Fibroblast of mammary gland (primary cell): Measurements from ENCODE around the gene PARD3B.
A peak's percentile ranks its signal among the peaks of the same experiment; 100 is the strongest.

Source experiments
- DNase-seq: peaks from one replicate; pipeline ENCODE4 v3.0.0-alpha.2; 2010; ENCODE audit warnings: low read depth
- H3K4me3 ChIP-seq: 2 replicates; pipeline ENCODE4 v1.5.1; 2011; ENCODE audit warnings: low read depth, mild to moderate bottlenecking, low read length, moderate library complexity; ENCODE audit not compliant: control insufficient read depth
- CTCF ChIP-seq: conservative IDR thresholded peaks from 2 replicates; pipeline ENCODE4 v1.5.1; 2011; ENCODE audit warnings: low read depth, low read length, inconsistent platforms; ENCODE audit not compliant: control insufficient read depth, insufficient read depth

PARD3B gene

DNA sequence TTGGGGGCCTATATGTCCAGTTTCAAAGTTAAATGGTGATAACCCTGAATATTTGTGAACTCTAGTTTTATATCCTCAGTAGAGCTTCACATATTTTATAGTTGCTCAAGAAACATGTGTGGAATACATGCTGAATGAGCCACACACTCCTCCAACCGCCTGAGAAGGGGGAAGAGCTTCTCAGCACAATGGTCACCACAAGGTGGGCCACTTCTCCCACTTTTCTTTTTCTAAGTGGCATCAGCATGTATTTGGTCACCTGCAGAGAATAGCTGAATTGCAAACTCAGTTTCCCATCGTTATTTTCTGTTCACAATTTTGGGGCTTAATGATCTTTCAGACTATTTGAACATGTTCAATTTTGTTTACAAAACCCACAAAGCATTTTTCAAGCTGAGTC, 340.5 kb downstream of the PARD3B start:
- no peak for TF ChIP-seq CTCF
- no peak overlapping the region for H3K4me3 ChIP-seq
- DNase-seq = peak; percentile 2

- no peak for DNase-seq
- TF ChIP-seq CTCF = no peak
- no peak overlapping the region for H3K4me3 ChIP-seq
These were observed 341.4 kb downstream of the PARD3B start for GRCh38 chr2:204886713-204887112.

GRCh38 chr2:204888222-204888621, 342.9 kb downstream of the PARD3B start:
- no peak for TF ChIP-seq CTCF
- H3K4me3 ChIP-seq = no peak overlapping the region
- DNase-seq = peak; percentile 25

DNA sequence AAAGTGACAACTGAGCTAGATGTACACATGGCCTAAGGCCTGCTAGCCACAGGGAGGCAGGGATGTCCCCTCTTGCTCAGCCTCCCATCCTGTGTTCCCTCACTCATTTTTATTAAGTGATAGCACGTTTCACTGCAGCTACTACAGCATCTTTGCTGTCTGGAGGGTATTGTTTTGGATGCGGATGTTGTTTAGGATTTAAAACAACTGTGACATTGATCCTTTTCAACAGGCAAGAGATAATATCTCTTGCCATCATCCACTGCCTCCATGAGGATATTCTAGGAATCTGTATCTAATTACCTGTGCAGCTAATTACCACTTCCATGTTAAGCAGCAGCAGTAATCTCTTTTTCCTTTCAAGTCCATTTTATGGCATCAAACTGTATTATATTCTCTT, 345.4 kb downstream of the PARD3B start:
- no peak for DNase-seq
- no peak overlapping the region for H3K4me3 ChIP-seq
- TF ChIP-seq CTCF = no peak

- DNase-seq = no peak
- TF ChIP-seq CTCF = no peak
These were observed 346.5 kb downstream of the PARD3B start for GRCh38 chr2:204891739-204892138.

DNA sequence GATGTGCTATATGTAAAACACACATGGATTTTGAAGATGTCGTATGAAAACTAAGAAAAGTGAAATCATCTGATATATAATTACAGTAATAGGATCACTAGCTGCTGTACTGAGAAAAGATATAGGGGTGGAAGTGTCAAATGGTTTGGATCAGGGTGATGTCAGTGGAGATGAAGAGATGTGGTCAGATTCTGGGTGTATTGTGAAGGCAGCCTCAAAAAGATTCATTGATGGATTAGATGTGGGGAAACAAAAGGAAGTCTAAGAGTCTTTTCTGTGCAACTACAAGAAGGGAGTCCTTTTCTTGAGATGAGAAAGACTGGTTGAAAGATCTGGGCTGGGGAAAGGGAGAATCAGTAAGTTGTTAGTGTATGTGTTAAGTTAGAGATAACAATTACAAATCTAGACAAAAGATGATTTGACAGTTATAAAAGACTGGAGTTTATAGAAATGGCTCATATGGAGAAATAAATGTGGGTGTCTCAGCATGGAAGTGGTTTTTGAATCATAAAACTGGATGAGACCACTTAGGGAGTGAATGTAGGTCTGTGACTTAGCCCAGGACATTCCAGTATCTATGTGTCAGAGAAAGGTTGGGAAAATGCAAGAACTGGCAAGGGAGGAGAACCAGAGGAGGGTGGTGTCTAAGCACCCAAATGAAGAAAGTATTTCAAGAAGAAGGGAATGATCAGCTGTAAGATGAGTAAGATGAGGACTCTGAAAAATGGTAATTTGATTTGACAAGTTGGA, 347.4 kb downstream of the PARD3B start:
- TF ChIP-seq CTCF = no peak

More at GRCh38 chr2:204891739-204892138, 346.5 kb downstream of the PARD3B start:
- H3K4me3 ChIP-seq = no peak overlapping the region

More for the DNA sequence above, 347.4 kb downstream of the PARD3B start:
- peak; percentile 81 for DNase-seq
- H3K4me3 ChIP-seq = no peak overlapping the region
